Neural cell (in vitro differentiated cells): ENCODE data around the gene ART1.

Experiments
- CTCF ChIP-seq: fragments of 450-650 bp; IDR thresholded peaks from 2 replicates; pipeline ENCODE4 v1.5.1; 2014; ENCODE audit warnings: antibody characterized with exemption, mild to moderate bottlenecking, moderate library complexity; ENCODE audit not compliant: poor library complexity, severe bottlenecking
- EP300 ChIP-seq: fragments of 450-650 bp; conservative IDR thresholded peaks from 2 replicates; pipeline ENCODE4 v1.6.1; 2014; ENCODE audit warnings: antibody characterized with exemption, mild to moderate bottlenecking, moderate library complexity; ENCODE audit not compliant: poor library complexity, severe bottlenecking
- EZH2 ChIP-seq: fragments of 200-600, 300-800 bp; shearing (Covaris generic), sonication (generic); IDR thresholded peaks from 2 replicates; pipeline ENCODE4 v1.6.1; 2014; ENCODE audit warnings: antibody characterized with exemption, low read length, borderline replicate concordance, mild to moderate bottlenecking; ENCODE audit not compliant: insufficient read depth, poor library complexity, severe bottlenecking
- MXI1 ChIP-seq: fragments of 450-650 bp; conservative IDR thresholded peaks from 2 replicates; pipeline ENCODE4 v1.6.1; 2014; ENCODE audit warnings: antibody characterized with exemption, mild to moderate bottlenecking; ENCODE audit not compliant: poor library complexity, severe bottlenecking
- POLR2AphosphoS5 ChIP-seq: IDR thresholded peaks from 2 replicates; pipeline ENCODE4 v1.6.1; 2012
- RAD21 ChIP-seq: fragments of 450-650 bp; conservative IDR thresholded peaks from 2 replicates; pipeline ENCODE4 v1.6.1; 2014; ENCODE audit warnings: antibody characterized with exemption, mild to moderate bottlenecking, moderate library complexity
- REST ChIP-seq: IDR thresholded peaks from 2 replicates; pipeline ENCODE4 v1.6.1; 2012; ENCODE audit warnings: borderline replicate concordance
- SMC3 ChIP-seq: fragments of 450-650 bp; conservative IDR thresholded peaks from 2 replicates; pipeline ENCODE4 v1.6.1; 2014; ENCODE audit warnings: antibody characterized with exemption, mild to moderate bottlenecking, moderate library complexity; ENCODE audit not compliant: poor library complexity
- TAF1 ChIP-seq: IDR thresholded peaks from 2 replicates; pipeline ENCODE4 v1.6.1; 2012; ENCODE audit warnings: low read depth

GRCh38 chr11:3660960-3661359 lies 16.0 kb downstream of the ART1 start:
- no peak for TF ChIP-seq SMC3
- no peak for TF ChIP-seq EZH2
- no peak for TF ChIP-seq CTCF
- TF ChIP-seq RAD21 = no peak
- no peak for TF ChIP-seq TAF1
- TF ChIP-seq REST = no peak
- TF ChIP-seq POLR2AphosphoS5 = no peak
- TF ChIP-seq EP300 = no peak
- TF ChIP-seq MXI1 = no peak
